Activated T-cell treated with anti-CD3 and anti-CD28 coated beads, Interleukin-2, amount 50 U/mL, for 48 hours (primary cell): ENCODE results near the gene TRABD2B.

ENCODE experiments used
- DNase-seq, 2 experiments: peaks; one replicate each; pipeline ENCODE4 v3.0.0-alpha.2; 2020

The TRABD2B gene

GRCh38 chr1:47788761-47789160 is 208.4 kb downstream of the TRABD2B start:
- no peak for DNase-seq

GRCh38 chr1:47787560-47787959 is 209.6 kb downstream of the TRABD2B start:
- DNase-seq = no peak

- DNase-seq = no peak
Measured at GRCh38 chr1:47786316-47786715, 210.9 kb downstream of the TRABD2B start.

GRCh38 chr1:47785561-47786271 is 211.5 kb downstream of the TRABD2B start:
- no peak for DNase-seq

GRCh38 chr1:47785118-47785517 is 212.1 kb downstream of the TRABD2B start:
- no peak for DNase-seq

GRCh38 chr1:47784497-47784822 is 212.7 kb downstream of the TRABD2B start:
- DNase-seq = no peak

- no peak for DNase-seq
Measured at GRCh38 chr1:47783638-47784496, 213.3 kb downstream of the TRABD2B start.

- DNase-seq = no peak
Measured at GRCh38 chr1:47782414-47783166, 214.6 kb downstream of the TRABD2B start.

GRCh38 chr1:47781171-47781959 is 215.8 kb downstream of the TRABD2B start:
- DNase-seq = no peak

- DNase-seq = no peak
Measured at GRCh38 chr1:47780469-47780995, 216.7 kb downstream of the TRABD2B start.

- no peak for DNase-seq
Measured at GRCh38 chr1:47779613-47780012, 217.6 kb downstream of the TRABD2B start.

- no peak for DNase-seq
Measured at GRCh38 chr1:47778280-47778679, 218.9 kb downstream of the TRABD2B start.

- DNase-seq = no peak
Measured at GRCh38 chr1:47777322-47777721, 219.9 kb downstream of the TRABD2B start.

GRCh38 chr1:47776667-47777131 is 220.5 kb downstream of the TRABD2B start:
- no peak for DNase-seq

- DNase-seq = no peak
Measured at GRCh38 chr1:47774986-47775834, 222.0 kb downstream of the TRABD2B start.

- no peak for DNase-seq
Measured at GRCh38 chr1:47772960-47773682, 224.1 kb downstream of the TRABD2B start.

GRCh38 chr1:47772281-47772680 is 224.9 kb downstream of the TRABD2B start:
- DNase-seq = no peak

GRCh38 chr1:47771751-47772150 is 225.4 kb downstream of the TRABD2B start:
- no peak for DNase-seq

- DNase-seq = no peak
Measured at GRCh38 chr1:47769983-47770382, 227.2 kb downstream of the TRABD2B start.

GRCh38 chr1:47769295-47769694 is 227.9 kb downstream of the TRABD2B start:
- no peak for DNase-seq

GRCh38 chr1:47767741-47768100 is 229.5 kb downstream of the TRABD2B start:
- DNase-seq = no peak
